A549 (cell line): Measurements from ENCODE around the gene SCARB1.

ENCODE experiments used
- CEBPB ChIP-seq, 2 experiments: fragments of >200 bp in 1 of 2; sonication (Bioruptor Twin) in 1 of 2; formaldehyde crosslinking in 1 of 2; IDR thresholded peaks; 2 replicates each; pipeline ENCODE4 v1.6.1; 2012 to 2016
- CHD2 ChIP-seq: fragments of 150-350 bp; IDR thresholded peaks from 2 replicates; pipeline ENCODE4 v1.6.1; 2014; ENCODE audit warnings: low read length; ENCODE audit not compliant: partially characterized antibody
- CTCF ChIP-seq: fragments of >200 bp; sonication (Bioruptor Twin); formaldehyde crosslinking; IDR thresholded peaks from 3 replicates; pipeline ENCODE4 v1.5.1; 2016
- ELK1 ChIP-seq: fragments of 150-350 bp; IDR thresholded peaks from 2 replicates; pipeline ENCODE4 v1.6.1; 2014; ENCODE audit warnings: low read depth, mild to moderate bottlenecking, low read length
- FOSL2 ChIP-seq, 2 experiments: fragments of 450-650 bp in 1 of 2; fragments of >200 bp in 1 of 2; sonication (Bioruptor Twin) in 1 of 2; formaldehyde crosslinking; IDR thresholded peaks; 2 replicates each; pipeline versions ENCODE4 v1.5.0 to v1.6.1; 2016 to 2020; ENCODE audit warnings: mild to moderate bottlenecking in 1 of 2, moderate library complexity in 1 of 2
- MAZ ChIP-seq: fragments of 150-350 bp; IDR thresholded peaks from 2 replicates; pipeline ENCODE4 v1.6.1; 2014; ENCODE audit warnings: antibody characterized with exemption, low read depth, low read length, borderline replicate concordance
- MYC ChIP-seq: IDR thresholded peaks from 2 replicates; pipeline ENCODE4 v1.6.1; 2012; ENCODE audit warnings: mild to moderate bottlenecking, inconsistent platforms, low read length, improper control_type of control experiment, borderline replicate concordance
- POLR2A ChIP-seq: IDR thresholded peaks from 2 replicates; pipeline ENCODE4 v1.6.1; 2012; ENCODE audit warnings: mild to moderate bottlenecking, low read length
- RCOR1 ChIP-seq: fragments of 150-350 bp; IDR thresholded peaks from 2 replicates; pipeline ENCODE4 v1.6.1; 2014; ENCODE audit warnings: antibody characterized with exemption, low read length, low read depth
- TF ChIP-seq, protein P1 (sequence below): fragments of 450-650 bp; IDR thresholded peaks from 2 replicates; pipeline ENCODE4 v1.6.1; 2014; ENCODE audit warnings: antibody characterized with exemption
- TF ChIP-seq, protein P2 (sequence below): fragments of >200 bp; sonication (Bioruptor Twin); formaldehyde crosslinking; IDR thresholded peaks from 3 replicates; pipeline ENCODE4 v1.6.1; 2016

GRCh38 chr12:124812356-124812755 is 51.3 kb downstream of the SCARB1 start:
- TF ChIP-seq FOSL2 (IDR thresholded peaks at IDR 0.05) (no peak), FOSL2 (CRISPR knock-in tag; IDR thresholded peaks at IDR 0.05) (no peak), CTCF (no peak), CHD2 (no peak), POLR2A (no peak), MYC (no peak), MAZ (no peak), CEBPB (IDR thresholded peaks at IDR 0.05) (no peak), RCOR1 (no peak), ELK1 (no peak)
- TF ChIP-seq, protein P1, sequence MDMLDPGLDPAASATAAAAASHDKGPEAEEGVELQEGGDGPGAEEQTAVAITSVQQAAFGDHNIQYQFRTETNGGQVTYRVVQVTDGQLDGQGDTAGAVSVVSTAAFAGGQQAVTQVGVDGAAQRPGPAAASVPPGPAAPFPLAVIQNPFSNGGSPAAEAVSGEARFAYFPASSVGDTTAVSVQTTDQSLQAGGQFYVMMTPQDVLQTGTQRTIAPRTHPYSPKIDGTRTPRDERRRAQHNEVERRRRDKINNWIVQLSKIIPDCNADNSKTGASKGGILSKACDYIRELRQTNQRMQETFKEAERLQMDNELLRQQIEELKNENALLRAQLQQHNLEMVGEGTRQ: no peak
- TF ChIP-seq, protein P2, sequence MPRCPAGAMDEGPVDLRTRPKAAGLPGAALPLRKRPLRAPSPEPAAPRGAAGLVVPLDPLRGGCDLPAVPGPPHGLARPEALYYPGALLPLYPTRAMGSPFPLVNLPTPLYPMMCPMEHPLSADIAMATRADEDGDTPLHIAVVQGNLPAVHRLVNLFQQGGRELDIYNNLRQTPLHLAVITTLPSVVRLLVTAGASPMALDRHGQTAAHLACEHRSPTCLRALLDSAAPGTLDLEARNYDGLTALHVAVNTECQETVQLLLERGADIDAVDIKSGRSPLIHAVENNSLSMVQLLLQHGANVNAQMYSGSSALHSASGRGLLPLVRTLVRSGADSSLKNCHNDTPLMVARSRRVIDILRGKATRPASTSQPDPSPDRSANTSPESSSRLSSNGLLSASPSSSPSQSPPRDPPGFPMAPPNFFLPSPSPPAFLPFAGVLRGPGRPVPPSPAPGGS: no peak
